T-helper 22 cell (primary cell): ENCODE measurements around the gene PIMREG.

Experiments used
- DNase-seq: peaks from one replicate; pipeline ENCODE4 v3.0.0-alpha.2; 2020; ENCODE audit warnings: low read depth

The PIMREG gene

DNA sequence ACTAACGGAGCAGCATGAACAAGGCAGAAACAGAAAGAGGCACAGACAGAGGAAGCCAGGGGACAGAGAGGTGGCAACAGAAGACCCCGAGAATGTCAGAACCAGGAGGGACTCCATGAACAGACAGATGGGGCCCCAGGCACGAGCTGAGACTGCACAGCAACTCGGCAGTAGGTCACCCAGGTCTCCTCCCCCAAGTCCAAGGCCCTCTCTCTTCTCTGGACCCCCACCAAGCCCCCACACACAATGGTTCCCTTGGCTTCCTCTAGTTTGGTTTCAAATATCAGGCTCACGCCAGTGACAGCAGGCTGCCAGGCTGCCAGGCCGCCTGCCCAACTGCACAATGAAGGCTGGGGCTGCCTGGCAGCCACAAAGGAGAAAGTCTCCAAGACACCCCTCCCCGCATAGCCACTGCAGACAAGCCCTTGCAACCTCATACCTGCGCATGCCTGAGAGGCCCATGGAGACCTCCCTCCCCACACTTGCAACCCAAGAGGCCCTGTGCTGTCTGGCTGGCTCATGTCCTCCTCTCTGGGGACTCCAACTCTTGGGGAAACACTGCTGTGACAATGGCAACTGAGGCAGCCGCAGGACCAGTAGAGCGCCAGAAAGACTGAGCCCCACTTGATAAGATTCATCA is 54.8 kb downstream of the PIMREG start:
- no peak for DNase-seq
